HG02973 (cell line): ENCODE measurements around the gene RAB36.

Source experiments
- ATAC-seq: cut with Tn5 transposase; IDR thresholded peaks from one replicate; pipeline ENCODE4 v1.9.1; 2021; ENCODE audit warnings: moderate library complexity; ENCODE audit not compliant: unreplicated experiment

The RAB36 gene

GRCh38 chr22:23180893-23181720 lies 35.8 kb downstream of the RAB36 start:
- ATAC-seq, result no peak

- no peak for ATAC-seq
These were observed 36.5 kb downstream of the RAB36 start for GRCh38 chr22:23181721-23182308.

- no peak for ATAC-seq
These were observed 37.2 kb downstream of the RAB36 start for GRCh38 chr22:23182309-23183060.

GRCh38 chr22:23183061-23183698 lies 37.9 kb downstream of the RAB36 start:
- ATAC-seq, result no peak

GRCh38 chr22:23184100-23184763 lies 39.0 kb downstream of the RAB36 start:
- no peak for ATAC-seq

GRCh38 chr22:23184764-23185113 lies 39.5 kb downstream of the RAB36 start:
- no peak for ATAC-seq

- no peak for ATAC-seq
These were observed 41.9 kb downstream of the RAB36 start for GRCh38 chr22:23187211-23187610.

- ATAC-seq, result no peak
These were observed 42.8 kb downstream of the RAB36 start for GRCh38 chr22:23187871-23188700.

- no peak for ATAC-seq
These were observed 45.2 kb downstream of the RAB36 start for GRCh38 chr22:23190526-23190925.

GRCh38 chr22:23192133-23192532 lies 46.9 kb downstream of the RAB36 start:
- ATAC-seq, result no peak

- ATAC-seq, result no peak
These were observed 47.3 kb downstream of the RAB36 start for GRCh38 chr22:23192558-23192957.

- ATAC-seq, result no peak
These were observed 48.0 kb downstream of the RAB36 start for GRCh38 chr22:23193196-23193827.

GRCh38 chr22:23193882-23194281 lies 48.6 kb downstream of the RAB36 start:
- ATAC-seq, result no peak

- ATAC-seq, result no peak
These were observed 50.9 kb downstream of the RAB36 start for GRCh38 chr22:23196165-23196564.

GRCh38 chr22:23197836-23198235 lies 52.6 kb downstream of the RAB36 start:
- ATAC-seq, result no peak

- ATAC-seq, result no peak
These were observed 53.9 kb downstream of the RAB36 start for GRCh38 chr22:23199159-23199558.

- ATAC-seq, result no peak
These were observed 55.6 kb downstream of the RAB36 start for GRCh38 chr22:23200898-23201297.

- ATAC-seq, result no peak
These were observed 57.7 kb downstream of the RAB36 start for GRCh38 chr22:23202812-23203451.
